ENCODE results near the gene FCHSD2.
"Not testable (repeated sequence)": the region's sequence is repeated elsewhere in the genome, so short reads cannot be mapped to it uniquely, and the experiment has no call there.

The FCHSD2 gene

DNA sequence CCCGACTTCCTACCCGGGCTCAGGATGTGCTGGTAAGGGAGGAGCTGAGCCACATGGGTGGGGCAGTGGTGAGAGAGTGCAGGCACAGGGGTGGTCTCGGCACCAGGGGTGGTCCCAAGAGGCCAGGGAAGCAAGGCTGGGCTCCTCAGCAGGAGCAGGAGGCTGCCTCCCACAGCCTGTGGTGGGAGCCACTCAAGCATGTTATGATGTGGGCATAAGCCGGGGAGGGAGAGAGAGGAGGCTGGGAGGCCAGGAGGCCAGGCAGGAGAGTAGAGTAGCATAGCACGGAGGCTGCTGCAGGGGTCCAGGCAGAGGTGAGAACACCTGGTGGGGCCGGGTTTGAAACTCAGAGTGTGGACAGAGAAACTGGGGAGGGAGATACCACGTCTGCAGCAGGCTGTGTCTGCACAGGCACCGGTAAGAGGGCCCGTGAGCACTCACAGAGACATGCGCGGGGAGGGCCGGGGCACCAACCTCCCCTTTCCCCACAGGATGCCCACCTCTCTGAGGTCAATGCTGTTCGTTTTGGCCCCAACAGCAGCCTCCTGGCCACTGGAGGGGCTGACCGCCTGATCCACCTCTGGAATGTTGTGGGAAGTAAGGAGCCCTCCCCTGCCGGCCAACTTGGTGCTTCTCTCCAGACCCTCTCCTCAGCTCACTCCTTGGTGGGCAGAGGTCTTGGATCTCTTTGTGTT, 317.2 kb downstream of the FCHSD2 start:
- no peak for DNase-seq (ENCODE audit: low read depth in 1 of 2, low spot score in 1 of 2)

DNA sequence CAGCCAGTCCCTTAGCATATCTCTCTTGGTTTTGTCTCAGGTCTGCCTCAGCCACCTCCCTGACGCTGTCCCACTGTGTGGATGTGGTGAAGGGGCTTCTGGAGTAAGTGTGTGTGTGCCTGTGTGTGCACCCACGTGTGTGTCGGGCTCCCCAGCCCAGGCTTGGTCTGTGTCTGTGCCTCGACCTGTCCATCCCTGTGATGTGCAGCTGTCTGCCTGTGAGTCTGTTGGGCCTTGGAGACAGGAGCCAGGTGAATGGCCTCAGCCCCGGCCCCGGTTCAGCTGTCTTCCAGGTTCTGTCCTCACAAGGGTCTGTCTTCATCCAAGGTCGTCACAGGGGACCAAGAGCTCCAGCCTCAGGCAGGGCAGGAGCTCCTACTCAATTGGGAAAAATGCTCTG, 318.1 kb downstream of the FCHSD2 start:
- DNase-seq (ENCODE audit: low read depth in 1 of 2, low spot score in 1 of 2) = no peak

DNA sequence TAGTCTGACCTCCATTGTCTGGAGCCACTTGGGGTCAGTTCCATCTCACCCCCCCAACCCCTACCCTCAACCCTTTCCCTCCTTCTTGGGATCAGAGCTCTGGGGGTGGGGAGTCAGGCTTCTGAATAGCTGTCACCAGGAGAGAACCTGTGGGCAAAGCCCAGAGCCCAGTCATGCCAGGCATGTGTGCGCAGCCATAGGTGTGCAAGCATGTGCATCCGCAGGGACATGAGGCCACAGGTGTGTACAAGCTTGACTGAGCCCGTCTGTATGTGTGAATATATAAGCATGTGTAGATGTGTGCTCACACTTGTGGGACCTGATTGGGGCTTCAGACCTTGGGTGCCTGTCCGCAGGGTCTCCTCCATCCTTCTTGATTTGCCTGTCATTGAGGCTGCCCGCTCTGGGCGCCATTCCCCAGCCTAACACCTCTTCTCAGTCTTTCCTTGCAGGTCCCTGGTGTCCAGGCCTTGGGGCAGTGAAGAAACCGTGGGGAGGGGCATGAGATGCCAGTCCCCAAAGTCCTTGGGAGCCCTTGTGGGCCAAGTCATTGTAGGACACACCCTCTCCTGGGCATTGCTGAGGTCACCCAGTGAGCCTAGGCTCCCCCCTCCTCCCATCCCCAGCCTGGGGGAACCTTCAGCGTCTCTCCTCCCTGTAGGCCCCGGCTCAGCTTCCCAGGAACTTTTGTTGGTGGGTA, 318.9 kb downstream of the FCHSD2 start:
- no peak for DNase-seq (ENCODE audit: low read depth in 1 of 2, low spot score in 1 of 2)

DNA sequence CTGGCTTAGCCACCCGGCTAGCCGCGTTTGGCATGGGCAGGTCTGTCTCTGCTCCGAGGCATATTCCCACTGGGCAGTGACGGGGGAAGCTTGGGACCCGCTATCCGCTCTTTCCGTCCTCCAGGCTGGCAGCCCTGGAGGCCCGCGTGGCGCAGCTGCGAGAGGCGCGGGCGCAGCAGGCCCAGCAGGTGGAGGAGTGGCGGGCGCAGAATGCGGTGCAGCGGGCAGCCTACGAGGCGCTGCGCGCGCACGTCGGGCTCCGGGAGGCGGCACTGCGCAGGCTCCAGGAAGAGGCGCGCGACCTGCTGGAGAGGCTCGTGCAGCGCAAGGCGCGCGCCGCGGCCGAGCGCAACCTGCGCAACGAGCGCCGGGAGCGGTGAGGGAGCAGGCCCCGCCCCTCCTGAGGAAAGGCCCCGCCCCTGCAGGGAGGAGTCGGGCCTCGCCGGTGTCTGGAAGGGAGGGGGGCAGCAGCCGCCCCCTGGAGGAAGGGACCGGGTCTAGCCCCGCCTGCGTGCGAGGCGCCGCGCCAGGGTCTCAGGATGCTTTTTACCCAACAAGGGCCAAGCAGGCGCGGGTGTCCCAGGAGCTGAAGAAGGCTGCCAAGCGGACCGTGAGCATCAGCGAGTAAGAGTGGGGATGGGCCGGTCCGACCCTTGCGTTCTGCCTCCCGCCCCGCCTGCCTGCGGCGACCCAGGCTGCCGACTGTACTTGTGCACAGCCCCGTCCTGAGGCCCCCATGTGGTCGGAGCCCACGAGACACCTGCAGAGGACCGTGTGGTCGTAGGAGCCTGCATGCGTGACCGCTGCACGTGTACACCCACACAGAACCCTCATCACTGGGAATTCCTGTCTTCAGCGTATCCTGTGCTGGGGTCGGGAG, 320.0 kb downstream of the FCHSD2 start:
- DNase-seq (ENCODE audit: low read depth in 1 of 2, low spot score in 1 of 2) = peak; percentile 66 to 85

DNA sequence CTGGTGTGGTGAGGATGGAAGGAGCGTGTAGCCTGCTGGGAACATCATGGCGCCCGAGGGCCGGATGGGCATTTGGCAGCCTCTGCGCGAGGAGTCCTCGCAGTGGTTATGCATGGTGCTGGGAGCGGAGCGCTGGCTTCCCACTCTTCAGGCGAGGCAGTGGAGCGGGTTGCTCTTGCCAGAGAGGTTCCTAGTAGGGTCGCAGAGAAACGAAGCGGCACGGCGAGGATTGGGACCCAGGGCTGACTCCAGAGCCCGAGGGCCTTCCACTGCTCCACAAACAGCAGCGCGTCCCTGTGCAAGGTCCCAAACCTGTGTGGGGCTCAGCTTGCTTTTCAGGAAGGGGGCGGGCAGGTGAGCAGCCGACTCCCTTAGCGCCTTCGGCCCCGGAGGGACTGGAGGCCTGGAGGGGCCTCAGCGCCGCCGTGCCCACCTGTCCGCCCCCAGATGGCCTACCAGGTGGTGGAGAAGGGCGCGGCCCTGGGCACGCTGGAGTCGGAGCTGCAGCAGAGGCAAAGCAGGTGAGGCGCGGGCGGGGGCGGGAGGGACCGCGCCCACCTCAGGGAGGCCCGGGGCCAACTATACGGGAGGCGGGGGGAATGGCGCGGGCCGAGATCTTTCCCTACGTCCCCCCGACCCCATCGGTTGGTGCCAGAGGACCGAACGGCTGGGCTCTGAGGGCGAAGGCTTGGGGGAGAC, 320.7 kb downstream of the FCHSD2 start:
- no peak for DNase-seq (ENCODE audit: low read depth in 1 of 2, low spot score in 1 of 2)

DNA sequence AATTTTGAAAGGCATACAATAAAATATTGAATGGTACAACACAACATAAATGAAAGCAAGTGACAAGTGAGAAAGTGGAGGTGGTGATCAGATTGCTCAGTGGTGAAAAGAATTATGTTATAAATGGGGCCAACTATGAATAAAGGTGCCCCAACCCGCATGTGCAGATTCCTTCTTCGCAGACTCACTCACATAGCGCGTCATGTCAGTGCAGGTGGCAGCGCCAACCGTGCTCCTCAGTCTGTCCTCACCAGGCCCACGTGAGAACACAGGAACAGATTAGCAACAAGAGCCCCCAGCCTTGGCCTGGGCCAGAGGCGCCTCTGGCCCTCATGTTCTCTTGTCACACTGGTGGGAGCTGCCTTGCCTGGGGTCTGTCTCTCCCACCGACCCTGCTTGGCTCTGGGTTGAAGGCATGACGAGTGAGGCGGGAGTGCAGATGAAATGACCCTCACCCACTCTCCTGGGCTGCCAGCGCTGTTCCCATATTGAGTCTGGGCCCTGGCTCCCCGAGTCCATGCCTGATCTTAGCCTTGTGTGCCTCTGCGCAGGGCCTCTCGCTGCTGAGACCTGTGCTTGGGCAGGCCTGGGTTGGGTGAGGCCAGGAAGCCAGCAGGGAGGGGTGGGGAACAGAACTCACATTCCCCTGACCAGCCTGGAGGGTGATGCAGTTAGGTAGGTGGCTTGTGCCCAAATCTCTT, 321.5 kb downstream of the FCHSD2 start:
- DNase-seq (ENCODE audit: low read depth in 1 of 2, low spot score in 1 of 2) = no peak

DNA sequence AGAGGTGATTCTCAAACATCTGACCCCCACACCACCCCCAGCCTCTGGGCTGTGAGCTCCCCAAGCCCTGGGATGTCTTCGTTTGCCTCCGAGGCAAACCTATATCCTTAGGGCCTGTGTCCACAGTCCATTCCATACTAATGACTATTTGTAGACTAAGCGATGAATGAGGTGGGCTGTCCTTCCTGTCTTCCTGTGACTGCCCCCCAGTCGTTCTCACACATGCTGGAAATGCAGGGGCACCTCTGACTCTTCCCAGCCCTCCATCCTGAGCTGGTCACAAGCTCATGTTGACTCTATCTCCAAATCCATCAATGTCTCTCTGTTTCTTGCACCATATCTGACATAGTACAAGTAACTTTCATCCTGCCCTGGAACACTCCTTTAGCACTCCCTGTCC, 323.1 kb downstream of the FCHSD2 start:
- no peak for DNase-seq (ENCODE audit: low read depth in 1 of 2, low spot score in 1 of 2)

DNA sequence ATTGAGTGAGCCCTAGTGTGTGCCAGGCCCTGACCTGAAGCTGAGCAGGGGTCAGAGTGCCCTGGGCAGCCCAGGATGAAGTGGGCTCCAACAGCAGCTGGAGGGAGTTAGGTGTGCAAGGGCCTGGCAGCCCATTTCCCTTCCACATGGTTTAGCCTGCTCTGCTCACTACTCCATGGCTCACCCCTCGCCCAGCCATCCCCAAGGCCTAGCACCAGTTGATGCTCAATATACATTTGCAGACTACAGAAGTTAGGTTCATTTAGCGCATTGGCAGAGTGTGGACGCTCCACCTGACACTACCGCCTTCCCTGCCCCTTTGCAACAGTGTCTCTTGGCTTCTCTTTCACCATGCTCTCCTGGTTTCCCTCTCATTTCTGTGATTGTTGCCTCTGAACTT, 324.2 kb downstream of the FCHSD2 start:
- DNase-seq (ENCODE audit: low read depth in 1 of 2, low spot score in 1 of 2) = no peak

DNA sequence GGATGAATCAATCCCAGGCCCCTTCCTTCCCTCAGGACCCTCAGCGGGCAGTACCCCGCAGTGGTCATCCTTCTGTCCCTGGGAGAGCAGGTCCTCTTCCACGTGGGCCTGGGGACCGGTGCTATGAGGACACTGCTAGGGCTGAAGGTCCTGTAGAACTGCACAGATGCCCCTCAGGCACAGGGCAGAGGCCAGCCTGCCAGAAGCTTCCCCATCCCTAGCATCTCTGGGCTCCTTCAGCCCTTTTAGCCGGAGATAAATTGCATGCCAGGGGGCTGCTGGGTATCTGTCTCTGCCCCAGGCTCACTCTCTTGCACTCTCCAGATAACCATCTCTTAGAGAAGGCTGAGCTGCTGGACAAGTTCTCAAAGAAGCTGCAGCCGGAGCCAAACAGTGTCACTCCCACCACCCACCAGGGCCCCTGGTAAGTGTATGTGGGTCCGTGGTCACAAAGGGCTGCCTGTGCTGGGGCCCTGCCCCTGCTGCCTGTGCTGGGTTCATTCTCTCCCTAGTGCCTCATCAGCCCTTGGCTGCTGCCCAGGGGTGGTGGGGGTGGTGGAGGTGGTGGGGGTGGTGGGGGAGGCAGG, 325.6 kb downstream of the FCHSD2 start:
- DNase-seq (ENCODE audit: low read depth in 1 of 2, low spot score in 1 of 2) = no peak

DNA sequence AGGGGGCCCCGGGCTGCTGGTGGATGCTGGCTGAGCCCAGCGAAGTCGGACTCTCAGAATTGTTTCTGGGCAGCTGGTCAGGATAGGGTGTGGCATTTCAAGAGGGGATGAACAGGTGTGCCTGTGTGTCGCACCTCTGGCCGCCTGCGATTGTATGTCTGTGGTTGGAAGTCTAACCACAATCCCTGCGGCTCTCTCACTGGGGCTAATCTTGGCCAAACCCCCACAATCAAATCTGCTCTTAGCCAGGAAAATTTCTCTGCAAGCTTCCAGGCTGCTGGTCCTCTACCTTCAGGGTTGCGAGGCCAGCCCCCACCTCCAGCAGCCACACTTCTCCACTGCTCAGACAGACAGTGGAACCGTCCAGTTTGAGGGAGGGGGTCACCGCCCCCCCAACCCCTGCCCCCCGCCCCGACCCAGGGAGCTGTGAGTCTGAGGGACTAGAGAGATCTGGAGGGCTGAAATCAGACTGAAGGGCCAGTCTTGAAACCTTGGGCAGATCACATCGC, 327.0 kb downstream of the FCHSD2 start:
- no peak for DNase-seq (ENCODE audit: low read depth in 1 of 2, low spot score in 1 of 2)

DNA sequence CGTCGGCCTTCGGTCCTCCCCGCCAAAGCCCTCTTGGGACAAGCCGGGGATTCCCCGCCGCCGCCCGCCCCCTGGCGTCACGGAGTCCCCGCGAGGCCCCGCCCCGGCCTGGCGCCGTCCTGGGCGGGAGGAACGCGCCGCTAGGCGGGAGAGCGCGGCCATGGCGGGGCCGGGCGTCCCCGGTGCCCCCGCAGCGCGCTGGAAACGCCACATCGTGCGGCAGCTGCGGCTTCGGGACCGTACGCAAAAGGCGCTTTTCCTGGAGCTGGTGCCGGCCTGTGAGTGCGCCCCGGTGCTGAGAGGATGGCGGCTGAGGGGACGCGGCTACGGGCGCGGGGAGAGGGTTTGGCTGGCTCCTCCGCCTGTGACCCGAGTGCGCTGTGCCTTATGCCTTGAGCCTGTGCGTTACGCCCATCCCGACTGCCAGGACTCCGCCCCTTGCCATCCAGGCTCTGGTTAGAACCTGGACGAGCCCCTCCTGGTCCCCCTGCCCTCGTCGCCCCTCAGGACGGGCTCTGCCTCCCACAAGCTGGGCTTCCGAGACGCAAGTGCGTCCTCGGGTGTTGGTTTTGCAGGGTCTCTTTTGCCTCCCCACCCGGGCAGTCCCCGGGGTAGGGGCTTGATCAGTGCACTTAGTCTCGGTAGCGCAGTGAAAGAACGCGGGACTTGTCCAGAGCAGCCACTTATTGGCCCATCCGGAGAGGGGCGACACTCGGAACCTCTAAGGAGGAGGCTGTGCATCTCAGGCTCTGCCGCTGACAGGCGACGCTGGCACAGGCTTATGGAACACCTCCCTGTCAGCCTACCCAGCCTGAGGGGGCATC, 327.6 kb downstream of the FCHSD2 start, which contains the start of gene ATG16L2:
ATG16L2 (plus strand) TSS at position 126 of the 824 bp plus-strand sequence; CDS start at position 161, 35 bp downstream.
- DNase-seq (ENCODE audit: low read depth in 1 of 2, low spot score in 1 of 2) = peak; percentile 78 to 92

DNA sequence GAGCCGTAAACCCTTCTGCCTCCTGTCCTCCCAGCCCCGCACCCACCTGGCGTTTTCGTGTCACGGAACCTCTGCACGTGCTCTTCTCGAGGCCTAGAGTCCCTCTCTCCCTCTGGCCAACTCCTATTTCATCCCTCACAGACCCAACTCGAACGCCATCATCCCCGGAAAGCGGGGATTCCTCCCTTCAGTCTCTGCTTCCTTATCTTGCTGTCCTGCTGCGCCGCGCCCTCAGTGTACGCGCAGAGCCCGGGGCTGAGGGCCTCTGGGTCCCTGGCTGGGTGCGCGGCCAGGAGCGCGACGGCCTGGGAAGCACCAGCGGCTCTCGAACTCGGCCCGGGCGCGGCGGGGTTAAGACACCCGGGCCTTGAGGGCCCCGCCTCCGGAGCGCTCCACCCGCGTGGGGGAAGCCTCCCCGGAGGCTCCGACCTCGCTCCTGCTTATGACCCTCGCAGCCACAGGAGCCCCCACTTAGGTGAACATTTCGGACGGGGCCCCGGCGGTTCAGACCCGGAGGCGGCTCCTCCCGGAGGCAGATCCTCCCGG, 328.3 kb downstream of the FCHSD2 start:
- DNase-seq (ENCODE audit: low read depth in 1 of 2, low spot score in 1 of 2) = peak in 1 of 2 donors; percentile 71

DNA sequence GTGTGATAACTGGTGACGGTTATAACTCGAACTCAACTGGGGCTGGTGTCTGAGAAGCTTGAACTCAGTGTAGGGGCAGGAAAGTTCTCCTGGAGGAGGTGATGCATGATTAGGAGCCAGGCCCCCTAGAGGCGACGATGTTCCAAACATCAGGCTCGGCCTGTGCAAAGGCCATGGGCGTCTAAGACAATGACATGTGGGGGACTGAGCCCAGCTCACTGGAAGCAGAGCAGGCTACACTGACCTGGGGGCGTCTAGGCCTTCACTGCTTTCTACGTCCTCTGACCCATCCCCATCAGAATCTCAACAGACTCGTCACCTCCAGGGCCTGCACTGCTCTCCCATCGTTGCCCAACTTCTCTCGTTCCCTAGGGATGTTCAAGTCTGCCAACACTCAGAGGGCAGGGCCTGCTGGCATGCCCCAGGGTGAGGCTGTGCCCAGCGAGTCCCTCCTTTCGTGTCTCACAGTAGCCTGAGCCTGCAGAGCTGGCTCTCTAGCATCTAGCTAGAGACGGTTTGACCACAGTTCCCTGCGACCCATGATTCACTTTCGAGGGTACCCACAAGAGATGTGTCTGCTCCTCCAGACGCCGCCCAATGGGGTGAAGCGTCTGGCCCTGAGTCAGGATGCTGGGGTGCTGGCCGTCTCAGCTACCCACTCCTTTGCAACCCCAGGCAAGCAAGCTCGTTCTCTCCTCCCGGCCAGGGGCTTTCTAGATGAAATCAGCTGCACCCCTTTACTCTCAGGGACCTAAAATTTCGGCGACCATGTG, 329.0 kb downstream of the FCHSD2 start:
- peak; percentile 44 to 68 for DNase-seq (ENCODE audit: low read depth in 1 of 2, low spot score in 1 of 2)

DNA sequence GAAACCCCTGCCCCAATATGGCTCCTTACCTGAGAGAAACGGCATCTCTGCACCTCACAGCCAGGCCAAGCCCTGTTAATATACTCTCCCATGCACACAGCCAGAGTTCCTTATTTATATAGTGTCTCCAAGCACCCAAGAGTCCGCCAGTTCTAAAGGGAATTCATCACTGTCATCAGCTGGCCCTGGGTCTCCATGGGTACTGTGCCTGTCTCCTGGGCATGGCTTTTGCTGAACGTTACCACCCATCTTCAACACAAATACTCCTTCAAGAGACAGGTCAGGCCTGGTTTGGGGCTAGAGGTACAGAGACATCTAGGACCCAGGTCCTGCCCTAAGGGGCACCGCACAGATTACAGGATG, 329.5 kb downstream of the FCHSD2 start:
- DNase-seq (ENCODE audit: low read depth in 1 of 2, low spot score in 1 of 2) = no peak

DNA sequence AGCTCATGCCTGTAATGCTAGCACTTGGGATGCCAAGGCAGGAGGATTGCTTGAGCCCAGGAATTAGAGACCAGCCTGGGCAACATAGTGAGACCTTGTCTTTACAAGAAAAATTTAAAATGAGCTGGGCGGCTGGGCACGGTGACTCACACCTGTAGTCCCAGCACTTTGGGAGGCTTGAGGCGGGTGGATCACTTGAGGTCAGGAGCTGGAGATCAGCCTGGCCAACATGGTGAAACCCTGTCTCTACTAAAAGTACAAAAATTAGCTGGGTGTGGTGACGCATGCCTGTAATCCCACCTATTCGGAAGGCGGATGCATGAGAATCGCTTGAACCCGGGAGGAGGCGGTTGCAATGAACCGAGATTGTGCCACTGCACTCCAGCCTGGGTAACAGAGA, 330.4 kb downstream of the FCHSD2 start:
- DNase-seq (ENCODE audit: low read depth in 1 of 2, low spot score in 1 of 2) = not testable (repeated sequence)

DNA sequence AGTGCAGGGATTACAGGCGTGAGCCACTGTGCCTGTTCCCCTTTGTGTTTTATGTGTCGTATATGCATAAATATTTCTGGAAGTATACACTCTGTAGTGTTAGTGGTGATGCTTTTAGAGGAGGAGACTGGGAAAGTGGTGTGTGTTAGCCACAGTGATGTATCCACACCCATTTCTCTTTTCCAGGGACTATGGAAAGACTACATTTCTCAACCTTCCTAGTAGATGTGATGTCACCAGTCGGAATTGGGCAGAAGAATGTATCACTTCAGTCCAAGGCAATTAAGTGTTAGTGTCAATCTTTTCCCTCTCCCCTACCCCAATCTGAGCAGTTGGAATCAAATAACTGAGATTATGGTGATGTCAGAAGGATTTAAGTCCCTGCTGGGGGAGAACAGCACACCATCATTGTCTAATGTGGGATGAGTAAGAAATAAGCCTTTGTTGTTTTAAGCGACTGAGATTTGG, 333.8 kb downstream of the FCHSD2 start:
- DNase-seq (ENCODE audit: low read depth in 1 of 2, low spot score in 1 of 2) = no peak

DNA sequence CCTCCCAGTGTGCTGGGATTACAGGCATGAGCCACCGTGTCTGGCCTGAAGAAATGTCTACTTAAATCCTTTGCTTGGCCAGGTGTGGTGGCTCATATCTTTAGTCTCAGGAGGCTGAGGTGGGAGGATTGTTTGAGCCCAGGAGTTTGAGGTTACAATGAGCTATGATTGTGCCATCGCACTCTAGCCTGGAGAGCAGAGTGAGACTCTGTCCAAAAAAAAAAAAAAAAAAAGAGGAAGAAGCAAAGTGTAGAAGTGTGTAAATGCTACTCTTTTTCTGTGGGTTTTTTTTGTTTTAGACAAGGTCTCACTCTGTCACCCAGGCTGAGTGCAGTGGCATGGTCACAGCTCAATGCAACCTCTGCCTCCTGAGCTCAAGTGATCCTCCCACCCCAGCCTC, 334.3 kb downstream of the FCHSD2 start:
- no peak for DNase-seq (ENCODE audit: low read depth in 1 of 2, low spot score in 1 of 2)

All from activated CD4-positive, alpha-beta T cell treated with anti-CD3 and anti-CD28 coated beads, Interleukin-2, amount 50 U/mL, for 24 hours (primary cell).